Left renal cortex interstitium (tissue), 4 donors: ENCODE results near the gene IGSF8. TPM values are rescaled to one million over a fixed set of nuclear protein-coding genes. Genes with fewer than 3 reads are reported as not detected.
A peak's percentile ranks its signal among the peaks of the same experiment; 100 is the strongest.
"Not testable (repeated sequence)": the region's sequence is repeated elsewhere in the genome, so short reads cannot be mapped to it uniquely, and the experiment has no call there.

Experiments used
- DNase-seq, 4 donors: peaks; one replicate each; pipeline ENCODE4 v3.0.0-alpha.2; 2013; ENCODE audit warnings: low read depth in 4 of 4, low spot score in 2 of 4, missing footprints in 1 of 4
- polyA plus RNA-seq, 4 donors: library from polyadenylated mRNA; unstranded; fragments of 120-200 nt; gene quantifications; one replicate each; pipeline ENCODE4 v1.2.1, GENCODE V29; 2013; ENCODE audit not compliant: insufficient read length in 4 of 4

The IGSF8 gene
- polyA plus RNA-seq, 4 donors: 26.9 to 43.7 (median 38.6) TPM

GRCh38 chr1:160071289-160071688, 27.1 kb downstream of the IGSF8 start:
- no peak for DNase-seq

DNA sequence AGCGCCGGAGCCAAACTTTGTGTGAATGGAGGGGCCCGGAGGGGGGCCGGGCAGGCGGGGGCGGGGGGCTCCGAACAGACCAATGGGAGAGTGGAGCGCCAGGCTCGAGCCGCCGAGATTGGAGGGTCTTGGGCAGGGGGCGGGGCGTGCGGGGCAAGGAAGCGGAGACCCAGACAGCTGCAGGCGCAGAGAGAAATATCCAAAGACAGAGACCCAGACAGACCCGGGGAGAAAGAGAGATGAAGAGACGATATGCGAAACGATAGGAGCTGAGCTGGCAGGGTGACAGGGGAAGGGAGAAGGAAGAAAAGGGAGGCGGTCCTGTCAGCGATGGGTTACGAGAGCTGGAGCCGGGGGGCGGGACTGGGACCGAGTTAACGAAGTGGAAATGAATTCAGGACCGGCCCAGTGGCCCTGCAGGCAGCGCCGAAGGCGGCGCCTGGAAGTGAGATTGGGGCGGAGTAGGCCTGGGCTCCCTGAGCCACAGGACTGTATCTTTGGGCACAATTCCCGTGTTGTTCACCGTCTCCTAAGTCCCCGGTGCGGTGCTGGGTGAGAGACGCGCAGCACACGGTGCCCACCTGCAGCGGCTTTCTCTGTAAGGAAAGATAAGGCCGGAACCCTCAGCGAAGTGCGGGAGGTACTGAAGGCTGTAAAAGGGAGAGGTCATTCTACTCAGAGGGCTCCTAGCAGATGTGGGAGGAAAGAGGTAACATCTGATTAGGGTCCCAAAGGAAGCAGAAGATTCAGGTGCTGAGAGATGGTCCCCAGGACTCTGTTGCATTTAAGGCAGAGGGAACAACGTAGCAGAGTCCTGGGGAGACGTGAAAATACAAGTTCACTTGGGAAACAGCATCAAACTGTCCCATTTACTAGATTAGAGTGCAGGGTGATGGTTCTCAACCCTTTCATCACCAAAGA, 27.9 kb downstream of the IGSF8 start:
- peak in 1 of 4 donors; percentile 59 for DNase-seq

DNA sequence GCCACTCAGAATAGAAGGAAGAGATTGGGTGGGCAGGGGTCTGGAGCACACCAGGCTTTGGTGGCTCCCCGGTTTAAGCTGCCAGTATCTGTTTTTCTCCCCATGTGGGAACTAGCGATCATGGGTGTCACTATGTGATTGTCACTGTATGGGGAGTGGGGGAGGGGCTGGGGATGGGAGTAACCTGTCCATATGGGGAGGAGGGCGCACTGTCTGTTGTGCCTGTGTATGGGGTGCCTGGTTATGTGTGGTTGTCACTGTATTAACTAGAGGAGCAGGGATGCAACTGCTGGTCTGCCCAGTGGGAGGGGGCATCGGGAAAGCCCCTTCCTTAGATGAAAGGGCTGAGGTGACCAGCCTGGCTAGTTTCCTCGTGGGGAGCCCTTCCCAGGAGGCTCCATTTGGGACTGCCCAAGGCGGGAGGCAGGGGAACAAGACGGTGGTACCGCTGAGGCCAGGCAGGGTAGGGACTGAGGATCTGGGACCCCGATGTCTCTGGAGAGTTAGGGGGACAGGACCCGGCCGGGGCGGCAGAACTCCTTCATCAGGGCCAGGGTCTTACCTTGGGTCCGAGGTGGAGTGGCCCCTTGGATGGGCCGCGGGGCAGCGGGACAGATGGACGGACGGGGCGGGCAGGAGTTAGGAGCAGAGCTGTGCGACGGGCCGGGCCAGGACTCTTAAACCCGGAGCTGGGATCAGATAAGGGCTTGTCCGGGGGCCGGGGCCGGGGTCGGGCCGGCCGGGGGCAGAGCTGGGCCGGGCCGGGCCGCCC, 28.8 kb downstream of the IGSF8 start, which contains the start of gene KCNJ10:
KCNJ10 (minus strand) TSS at position 701 of the 772 bp plus-strand sequence. CDS start 27,628 bp downstream, outside the sequence.
- no peak for DNase-seq

DNA sequence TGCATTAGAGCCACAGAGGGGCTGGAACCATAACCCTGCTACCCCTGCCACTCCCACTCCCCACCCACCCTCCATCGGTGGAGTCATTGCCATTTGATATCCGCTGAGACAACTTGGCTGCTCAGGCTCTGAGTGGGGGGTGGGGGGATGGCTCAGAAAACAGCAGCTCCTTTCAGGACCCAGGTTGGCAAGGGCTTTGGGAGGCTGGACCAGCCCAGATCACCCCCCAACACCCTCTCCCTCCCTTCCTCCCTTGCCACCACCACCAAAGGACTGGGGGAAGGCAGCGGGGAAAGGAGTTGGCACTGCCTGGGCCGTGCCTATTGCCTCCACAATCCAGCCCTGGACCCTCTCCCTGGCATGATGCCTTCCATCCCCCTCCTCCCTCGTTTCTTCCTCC, 30.2 kb downstream of the IGSF8 start:
- no peak for DNase-seq

DNA sequence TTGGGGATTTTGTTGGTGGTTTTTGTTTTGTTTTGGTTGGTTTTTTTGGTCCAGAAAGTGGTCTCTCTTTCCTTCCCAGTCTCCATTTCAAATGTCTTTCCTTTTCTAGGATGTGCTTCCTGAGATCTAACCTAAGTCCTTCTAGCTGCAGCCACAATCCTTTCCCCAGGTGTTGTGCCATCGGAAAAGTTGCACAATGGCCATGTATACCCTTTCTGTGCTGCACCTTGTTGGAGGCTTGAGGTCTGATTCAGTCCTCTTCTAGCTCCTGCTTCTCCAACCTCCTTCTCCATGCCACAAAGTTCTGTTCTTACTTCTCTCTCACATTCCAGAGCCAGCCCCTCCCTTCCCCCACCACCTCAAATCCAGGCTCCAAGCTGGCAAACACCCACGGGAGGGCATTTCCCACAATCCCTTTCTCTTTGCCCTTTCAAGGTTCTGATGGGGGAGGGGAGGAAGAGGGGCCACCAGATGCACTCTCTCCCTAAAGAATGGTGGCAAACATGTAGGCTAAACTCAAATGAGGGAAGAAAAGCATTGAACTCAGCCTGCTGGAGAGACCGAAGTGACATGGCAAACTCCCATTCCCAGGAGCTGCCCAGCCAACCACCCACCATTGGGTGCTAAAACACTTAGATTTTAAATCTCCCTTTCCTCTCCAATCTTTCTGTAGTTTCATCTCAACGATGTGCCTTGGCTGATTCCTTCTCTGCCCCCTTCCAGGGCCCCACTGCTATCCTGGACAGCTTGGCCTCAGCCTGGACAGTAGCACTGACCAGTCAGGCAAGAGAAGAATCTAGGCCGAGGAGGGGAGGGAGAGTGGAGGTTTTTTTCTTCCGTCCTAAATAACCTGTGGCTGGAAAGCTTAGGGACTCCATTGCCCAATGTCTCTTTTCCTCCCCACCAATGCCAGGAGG, 31.3 kb downstream of the IGSF8 start:
- no peak for DNase-seq

DNA sequence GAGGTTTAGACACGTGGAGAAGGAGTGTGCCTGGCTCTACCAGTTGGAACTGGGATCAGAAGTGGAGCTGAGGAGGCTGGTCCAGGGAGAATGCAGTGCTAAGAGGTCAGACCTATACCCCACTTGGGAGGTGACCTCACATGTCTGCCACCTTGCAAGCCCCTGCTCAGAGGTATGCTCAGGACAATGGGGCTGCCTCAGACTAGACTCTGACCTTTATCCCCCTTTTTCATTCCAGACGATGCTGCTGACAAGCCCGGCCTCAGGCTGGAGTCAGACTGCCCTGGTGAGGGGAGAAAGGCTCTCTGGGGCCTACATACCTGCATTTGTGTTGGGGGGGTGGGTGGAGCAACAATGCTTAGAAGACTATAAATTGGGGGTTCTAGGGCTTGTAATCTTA, 33.7 kb downstream of the IGSF8 start:
- no peak for DNase-seq

GRCh38 chr1:160064164-160064563, 34.3 kb downstream of the IGSF8 start:
- DNase-seq: no peak

GRCh38 chr1:160063176-160063575, 35.2 kb downstream of the IGSF8 start:
- DNase-seq: no peak

DNA sequence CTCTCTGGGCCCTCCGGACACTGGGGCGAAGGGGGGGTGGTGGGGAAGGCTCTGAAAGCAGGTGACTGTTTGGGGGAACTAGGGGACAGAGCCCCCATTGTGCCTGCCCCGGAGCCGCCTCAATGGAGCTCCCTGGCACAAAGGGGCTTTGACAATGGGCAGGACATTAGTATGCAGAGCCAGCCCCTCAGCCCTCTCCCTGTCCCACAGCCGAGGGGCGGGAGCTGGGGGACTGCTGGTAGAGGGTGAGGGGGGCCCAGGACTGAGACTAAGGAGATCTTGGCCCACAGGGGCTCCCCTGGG, 36.2 kb downstream of the IGSF8 start:
- no peak for DNase-seq

DNA sequence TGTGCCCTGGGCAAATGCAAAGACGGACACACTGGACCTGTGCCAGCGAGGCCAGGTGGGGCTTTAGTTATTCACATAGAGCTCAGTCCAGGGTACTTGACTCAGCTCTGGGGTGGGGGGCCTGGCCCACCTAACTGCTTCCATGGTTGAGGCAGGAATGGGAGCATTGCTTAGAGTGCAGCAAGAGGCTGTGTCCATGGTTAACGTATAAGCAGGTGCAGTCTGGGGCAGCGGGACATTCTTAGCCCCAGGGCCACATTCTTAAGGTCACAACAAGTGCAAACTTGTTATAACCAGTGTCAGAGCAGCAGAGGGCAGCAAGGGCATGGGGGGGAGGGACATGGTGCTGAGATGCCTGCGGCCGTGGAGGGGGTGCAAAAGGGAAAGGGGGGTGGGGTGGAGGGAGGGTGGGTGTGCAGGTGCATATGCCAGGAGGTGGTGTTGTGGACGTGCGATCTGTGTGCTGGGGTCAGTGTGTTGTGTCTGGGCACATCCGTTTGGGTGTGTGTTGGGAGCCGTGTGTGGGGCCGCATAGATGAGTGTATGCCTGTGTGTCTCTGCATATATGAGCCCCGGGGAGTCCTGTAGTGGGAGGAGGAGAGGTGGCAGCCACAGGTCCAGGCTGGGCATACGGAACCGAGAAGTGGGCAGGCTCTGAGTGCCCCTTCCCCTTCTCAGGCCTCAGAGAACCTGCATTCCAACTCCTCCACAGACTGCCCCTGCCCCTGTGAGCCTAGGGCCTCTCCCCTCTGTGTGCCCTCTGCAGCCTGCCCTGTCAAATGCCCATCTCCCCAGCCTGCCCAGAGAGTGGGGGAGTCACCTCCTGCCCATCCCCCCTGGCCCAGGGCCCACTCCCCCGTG, 36.8 kb downstream of the IGSF8 start:
- DNase-seq: no peak

GRCh38 chr1:160058087-160058486, 40.3 kb downstream of the IGSF8 start:
- no peak for DNase-seq

- DNase-seq: no peak
These were observed 41.7 kb downstream of the IGSF8 start for GRCh38 chr1:160056648-160057169.

DNA sequence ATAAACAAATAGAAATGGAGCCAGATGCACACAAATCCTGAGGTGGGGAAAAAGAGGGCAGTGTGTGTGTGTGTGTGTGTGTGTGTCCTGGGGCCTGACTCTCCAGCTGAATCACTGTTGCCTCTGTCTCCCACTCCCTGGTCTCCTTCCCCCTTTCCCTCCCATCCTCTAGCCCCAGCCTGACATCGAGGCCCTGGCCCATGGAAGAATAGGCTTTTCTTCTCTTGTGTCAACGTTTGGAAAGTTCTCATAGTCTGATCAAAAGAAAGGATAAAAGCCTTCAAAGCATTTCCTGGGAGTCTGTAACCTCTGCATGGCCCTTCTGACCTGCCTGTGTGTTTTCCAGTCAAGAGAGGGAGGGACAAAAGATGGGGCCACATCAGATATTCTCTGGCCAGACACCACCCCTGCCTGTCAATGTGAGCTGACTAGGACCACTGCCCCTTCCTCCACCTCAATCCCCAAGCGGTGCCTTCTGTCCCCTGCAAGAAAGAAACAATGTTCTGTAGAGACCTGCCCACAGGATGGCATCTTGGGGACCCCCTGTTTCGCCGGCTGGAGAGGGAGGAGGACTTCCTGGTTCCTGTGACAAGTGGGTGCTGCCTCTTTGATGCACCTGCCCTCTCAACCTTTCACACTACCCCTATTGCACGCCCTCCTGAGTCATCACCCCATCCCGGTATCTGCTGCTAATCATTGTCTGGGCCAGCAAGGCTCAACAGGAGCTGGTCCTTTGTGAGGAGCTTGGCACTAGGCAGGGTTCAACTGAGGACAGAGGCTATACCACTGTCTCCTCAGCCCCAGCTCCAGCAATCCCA, 44.7 kb downstream of the IGSF8 start:
- DNase-seq: no peak

DNA sequence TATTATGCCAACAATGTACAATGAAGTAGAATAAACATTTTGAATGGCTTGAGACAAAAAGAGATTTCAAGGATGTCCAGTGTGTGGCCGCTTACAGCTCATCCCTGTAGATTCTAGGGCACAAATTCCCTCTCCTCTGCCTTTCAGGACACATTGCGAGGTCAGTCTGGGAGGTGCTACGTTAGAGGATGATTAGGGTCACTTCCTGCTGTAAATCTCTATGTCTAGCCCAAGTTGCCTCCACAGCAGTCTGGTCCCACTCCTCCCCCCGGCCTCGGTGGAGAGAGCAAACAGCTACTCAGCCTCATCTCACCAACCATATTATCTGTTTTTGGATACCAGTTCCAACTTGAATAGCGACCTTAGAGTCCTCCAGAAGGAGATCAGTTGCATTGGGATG, 45.5 kb downstream of the IGSF8 start:
- no peak for DNase-seq

GRCh38 chr1:160050619-160051018, 47.8 kb downstream of the IGSF8 start:
- no peak for DNase-seq

DNA sequence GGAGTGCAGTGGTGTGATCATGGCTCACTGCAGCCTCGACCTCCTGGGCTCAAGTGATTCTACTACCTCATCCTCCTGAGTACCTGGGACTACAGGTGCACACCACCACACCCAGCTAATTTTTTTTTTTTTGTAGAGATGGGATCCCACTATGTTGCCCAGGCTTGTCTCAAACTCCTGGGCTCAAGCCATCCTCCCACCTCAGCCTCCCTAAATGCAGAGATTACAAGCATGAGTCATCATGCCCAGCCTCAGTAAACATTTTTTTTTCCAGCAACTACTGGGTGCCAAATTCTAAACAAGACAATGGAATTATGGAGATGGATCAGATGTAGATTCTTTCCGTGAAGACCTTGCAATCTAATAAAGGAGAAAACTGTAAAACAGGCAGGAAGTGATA, 48.2 kb downstream of the IGSF8 start:
- DNase-seq: not testable (repeated sequence)

DNA sequence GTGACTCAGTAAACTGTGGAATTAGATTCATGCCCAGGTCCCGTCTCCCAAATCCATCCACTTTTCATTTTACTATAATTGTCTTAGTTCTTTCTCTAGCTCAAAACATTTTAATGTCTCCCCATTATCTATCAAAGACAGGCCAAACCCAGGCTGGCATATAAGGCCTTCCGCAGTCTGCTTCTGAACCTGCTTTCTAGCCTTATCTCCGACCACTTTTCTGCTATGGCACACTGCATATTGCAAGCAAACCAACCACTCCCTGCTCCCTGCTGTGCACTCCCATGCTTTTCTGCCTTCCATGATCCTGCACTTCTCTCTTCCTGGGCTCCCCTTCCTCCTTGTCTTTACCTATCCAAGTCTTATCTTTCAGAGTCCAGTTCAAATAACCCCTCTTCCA, 49.3 kb downstream of the IGSF8 start:
- DNase-seq: no peak

- DNase-seq: no peak
These were observed 50.1 kb downstream of the IGSF8 start for GRCh38 chr1:160048335-160048734.
